Tibial artery (tissue), 4 donors: Measurements from ENCODE around the gene ANGPT4.
A peak's percentile ranks its signal among the peaks of the same experiment; 100 is the strongest.
"Not testable (repeated sequence)": the region's sequence is repeated elsewhere in the genome, so short reads cannot be mapped to it uniquely, and the experiment has no call there.

Experiments used
- DNase-seq, 2 donors: peaks; one replicate each; pipeline ENCODE4 v3.0.0-alpha.2; 2019
- H3K27ac ChIP-seq, 2 donors: fragments of 200-600 bp; sonication (generic) in 1 of 2; 1 replicate in 1 of 2; 2 replicates in 1 of 2; pipeline ENCODE4 v1.5.1; 2018 to 2019; ENCODE audit warnings: mild to moderate bottlenecking in 1 of 2
- H3K27me3 ChIP-seq, 2 donors: fragments of 200-600 bp; sonication (generic) in 1 of 2; one replicate each; pipeline versions ENCODE4 v1.5.1 to v1.6.0; 2016 to 2019
- H3K36me3 ChIP-seq, 3 donors: fragments of 200-600 bp; sonication (generic) in 2 of 3; one replicate each; pipeline ENCODE4 v1.5.1; 2016 to 2019; ENCODE audit warnings: mild to moderate bottlenecking in 2 of 3
- H3K4me1 ChIP-seq, 4 donors: fragments of 200-600 bp; sonication (generic) in 2 of 4; 1 replicate in 3 of 4; 2 replicates in 1 of 4; pipeline ENCODE4 v1.5.1; 2016 to 2019
- H3K4me3 ChIP-seq, 2 donors: fragments of 200-600 bp; sonication (generic) in 1 of 2; 1 replicate in 1 of 2; 2 replicates in 1 of 2; pipeline ENCODE4 v1.5.1; 2018 to 2019; ENCODE audit warnings: mild to moderate bottlenecking in 2 of 2
- H3K9me3 ChIP-seq, 3 donors: fragments of 200-600 bp; sonication (generic) in 1 of 3; one replicate each; pipeline ENCODE4 v1.5.1; 2016 to 2019
- intact Hi-C: fragments of 100-400 bp; cut with DNase I; formaldehyde crosslinking; loops from one replicate; pipeline ENCODE4 v1.15.0; 2023; ENCODE audit warnings: low total_unique reads
- TF ChIP-seq, protein P1 (sequence below), 2 experiments: fragments of 200-600 bp in 1 of 2; fragments of 450-650 bp in 1 of 2; IDR thresholded peaks; one replicate each; pipeline ENCODE4 v1.5.1; 2017 to 2019; ENCODE audit warnings: antibody characterized with exemption in 2 of 2, mild to moderate bottlenecking in 1 of 2, moderate library complexity in 1 of 2

Gene ANGPT4

DNA sequence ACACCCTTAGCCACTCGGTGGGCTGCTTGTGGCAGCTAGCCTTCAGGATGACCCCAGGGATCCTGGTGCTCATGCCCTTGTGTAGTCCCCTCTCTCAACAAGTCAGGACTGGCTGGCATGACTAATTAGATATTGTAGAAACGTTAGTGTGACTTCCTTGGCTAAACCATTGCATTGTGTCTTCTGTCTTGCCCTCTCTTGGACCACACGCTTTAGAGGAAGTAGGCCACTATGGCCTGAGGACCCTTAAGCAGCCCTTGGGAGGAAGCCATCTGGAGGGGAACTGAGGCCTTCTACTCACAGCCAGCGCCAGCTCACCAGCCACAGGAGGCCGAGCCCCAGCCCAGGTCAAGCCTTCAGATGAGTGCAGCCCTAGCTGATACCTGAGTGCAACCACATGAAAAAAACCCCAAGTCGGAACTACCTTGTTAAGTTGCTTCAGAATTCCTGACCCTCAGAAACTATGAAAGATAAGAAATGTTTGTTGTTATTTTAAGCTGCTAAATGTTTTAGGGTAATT lies 10.1 kb downstream of the ANGPT4 start:
- no peak overlapping the region for H3K4me3 ChIP-seq
- peak in 1 of 2 donors; percentile 57 for DNase-seq
- H3K4me1 ChIP-seq: peaks cover 0 to 42% (median 16%) of the 10 kb centered on the region in 4 donors
- TF ChIP-seq, protein P1, sequence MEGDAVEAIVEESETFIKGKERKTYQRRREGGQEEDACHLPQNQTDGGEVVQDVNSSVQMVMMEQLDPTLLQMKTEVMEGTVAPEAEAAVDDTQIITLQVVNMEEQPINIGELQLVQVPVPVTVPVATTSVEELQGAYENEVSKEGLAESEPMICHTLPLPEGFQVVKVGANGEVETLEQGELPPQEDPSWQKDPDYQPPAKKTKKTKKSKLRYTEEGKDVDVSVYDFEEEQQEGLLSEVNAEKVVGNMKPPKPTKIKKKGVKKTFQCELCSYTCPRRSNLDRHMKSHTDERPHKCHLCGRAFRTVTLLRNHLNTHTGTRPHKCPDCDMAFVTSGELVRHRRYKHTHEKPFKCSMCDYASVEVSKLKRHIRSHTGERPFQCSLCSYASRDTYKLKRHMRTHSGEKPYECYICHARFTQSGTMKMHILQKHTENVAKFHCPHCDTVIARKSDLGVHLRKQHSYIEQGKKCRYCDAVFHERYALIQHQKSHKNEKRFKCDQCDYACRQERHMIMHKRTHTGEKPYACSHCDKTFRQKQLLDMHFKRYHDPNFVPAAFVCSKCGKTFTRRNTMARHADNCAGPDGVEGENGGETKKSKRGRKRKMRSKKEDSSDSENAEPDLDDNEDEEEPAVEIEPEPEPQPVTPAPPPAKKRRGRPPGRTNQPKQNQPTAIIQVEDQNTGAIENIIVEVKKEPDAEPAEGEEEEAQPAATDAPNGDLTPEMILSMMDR (IDR thresholded peaks at IDR 0.05): no peak
- peak overlapping the region in 1 of 2 donors; percentile 31 for H3K27ac ChIP-seq
- no peaks in the 10 kb centered on the region for H3K27me3 ChIP-seq
- H3K9me3 ChIP-seq: no peaks in the 10 kb centered on the region
- no peaks in the 10 kb centered on the region for H3K36me3 ChIP-seq
- intact Hi-C loops: no loop called here

GRCh38 chr20:905396-905961 lies 10.7 kb downstream of the ANGPT4 start:
- TF ChIP-seq, protein P1 (IDR thresholded peaks at IDR 0.05): no peak
- no peaks in the 10 kb centered on the region for H3K36me3 ChIP-seq
- DNase-seq: peak in 1 of 2 donors; percentile 64
- intact Hi-C loops: no loop called here
- peaks cover 0 to 36% (median 10%) of the 10 kb centered on the region in 4 donors for H3K4me1 ChIP-seq
- peak overlapping the region in 1 of 2 donors; percentile 31 for H3K27ac ChIP-seq
- no peak overlapping the region for H3K4me3 ChIP-seq
- no peaks in the 10 kb centered on the region for H3K9me3 ChIP-seq
- no peaks in the 10 kb centered on the region for H3K27me3 ChIP-seq

DNA sequence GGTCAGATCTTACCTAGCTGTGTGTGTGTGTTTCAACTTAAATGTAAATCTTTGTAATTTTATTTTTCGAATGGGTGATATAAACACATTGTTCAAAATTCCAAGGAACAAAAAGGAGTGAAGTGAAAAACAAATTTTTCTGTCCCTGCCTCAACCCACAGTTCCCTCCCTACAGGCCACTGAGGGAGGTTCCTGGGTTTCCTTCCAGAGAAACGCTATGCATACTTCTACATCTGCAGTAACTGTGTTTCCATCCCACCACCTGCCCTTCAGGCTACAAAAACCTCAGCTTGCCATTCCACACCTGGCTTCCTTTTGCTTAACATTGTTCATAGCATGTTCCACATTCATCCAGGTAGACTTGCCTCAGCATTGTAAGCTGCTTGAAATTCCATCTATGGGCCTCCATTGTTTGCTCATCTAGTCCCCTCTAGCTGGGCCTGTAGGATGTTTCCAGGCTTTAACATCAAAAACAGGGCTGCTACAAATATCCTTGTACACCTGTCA lies 12.0 kb downstream of the ANGPT4 start:
- Histone ChIP-seq H3K27ac (no peak overlapping the region), H3K9me3 (no peaks in the 10 kb centered on the region), H3K27me3 (no peaks in the 10 kb centered on the region), H3K4me3 (no peak overlapping the region), H3K4me1 (peaks cover 0 to 24% (median 2%) of the 10 kb centered on the region in 4 donors), H3K36me3 (no peaks in the 10 kb centered on the region)
- intact Hi-C loops: no loop called here
- TF ChIP-seq, protein P1 (IDR thresholded peaks at IDR 0.05): no peak
- no peak for DNase-seq

DNA sequence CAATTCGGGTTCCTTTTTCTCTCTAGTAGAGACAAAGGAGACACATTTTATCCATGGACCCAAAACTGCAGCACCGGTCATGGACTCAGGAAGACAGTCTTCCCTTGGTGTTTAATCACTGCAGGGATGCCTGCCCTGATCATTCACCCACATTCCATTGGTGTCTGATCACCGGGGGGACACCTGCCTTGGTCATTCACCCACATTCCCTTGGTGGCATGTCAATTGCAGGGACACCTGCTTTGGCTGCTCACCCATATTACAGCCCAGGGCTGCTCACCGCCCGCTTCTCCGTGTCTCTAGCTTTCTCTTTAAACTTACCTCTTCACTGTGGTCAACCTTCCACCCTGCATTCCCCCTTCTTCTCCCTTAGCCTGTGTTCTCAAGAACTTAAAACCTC lies 18.7 kb downstream of the ANGPT4 start:
- H3K4me1 ChIP-seq, H3K4me3 ChIP-seq, H3K27ac ChIP-seq, H3K9me3 ChIP-seq, DNase-seq, H3K36me3 ChIP-seq, H3K27me3 ChIP-seq, intact Hi-C loops: not testable (repeated sequence)

DNA sequence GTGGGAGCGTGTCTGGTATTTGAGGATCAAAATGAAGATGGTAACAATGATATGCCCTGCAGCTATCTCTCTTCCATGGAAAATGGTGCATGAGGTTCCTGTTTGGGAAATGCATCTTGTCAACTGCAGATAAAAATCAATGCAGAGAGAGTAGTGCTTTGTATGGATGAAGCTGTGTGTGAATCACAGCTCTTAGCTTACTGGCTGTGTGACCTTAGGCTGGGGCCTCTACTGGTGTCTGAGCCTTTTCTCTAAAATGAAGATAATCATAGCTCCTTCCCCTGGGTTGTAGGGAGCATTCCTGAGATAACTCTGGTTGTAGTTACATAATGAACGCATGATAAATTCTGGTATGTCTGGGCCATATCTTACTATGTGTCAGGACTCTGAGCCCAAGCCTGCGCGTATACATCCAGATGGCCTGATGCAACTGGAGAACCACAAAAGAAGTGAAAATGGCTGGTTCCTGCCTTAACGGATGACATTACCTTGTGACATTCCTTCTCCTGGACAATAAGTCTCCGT lies 19.6 kb downstream of the ANGPT4 start:
- TF ChIP-seq, protein P1 (IDR thresholded peaks at IDR 0.05): no peak
- Histone ChIP-seq H3K9me3 (no peaks in the 10 kb centered on the region), H3K4me1 (peaks cover 0 to 5% (median 2%) of the 10 kb centered on the region in 4 donors), H3K27me3 (no peaks in the 10 kb centered on the region), H3K27ac (no peak overlapping the region), H3K4me3 (no peak overlapping the region), H3K36me3 (no peaks in the 10 kb centered on the region)
- DNase-seq: no peak
- intact Hi-C loops: no loop called here

- intact Hi-C loops, H3K27me3 ChIP-seq, H3K27ac ChIP-seq, H3K36me3 ChIP-seq, H3K9me3 ChIP-seq, H3K4me3 ChIP-seq, DNase-seq: not testable (repeated sequence)
- H3K4me1 ChIP-seq: peaks cover 4 to 37% (median 29%) of the 10 kb centered on the region in 4 donors
Observed at GRCh38 chr20:892371-892770, 23.8 kb downstream of the ANGPT4 start.
